C1 segment of cervical spinal cord (tissue), 14 donors: ENCODE measurements around the gene FOXF2.

Experiments
- DNase-seq, 14 donors: peaks; one replicate each; lab custom pipeline; 2025; lab: John Stamatoyannopoulos, UW

Gene FOXF2

DNA sequence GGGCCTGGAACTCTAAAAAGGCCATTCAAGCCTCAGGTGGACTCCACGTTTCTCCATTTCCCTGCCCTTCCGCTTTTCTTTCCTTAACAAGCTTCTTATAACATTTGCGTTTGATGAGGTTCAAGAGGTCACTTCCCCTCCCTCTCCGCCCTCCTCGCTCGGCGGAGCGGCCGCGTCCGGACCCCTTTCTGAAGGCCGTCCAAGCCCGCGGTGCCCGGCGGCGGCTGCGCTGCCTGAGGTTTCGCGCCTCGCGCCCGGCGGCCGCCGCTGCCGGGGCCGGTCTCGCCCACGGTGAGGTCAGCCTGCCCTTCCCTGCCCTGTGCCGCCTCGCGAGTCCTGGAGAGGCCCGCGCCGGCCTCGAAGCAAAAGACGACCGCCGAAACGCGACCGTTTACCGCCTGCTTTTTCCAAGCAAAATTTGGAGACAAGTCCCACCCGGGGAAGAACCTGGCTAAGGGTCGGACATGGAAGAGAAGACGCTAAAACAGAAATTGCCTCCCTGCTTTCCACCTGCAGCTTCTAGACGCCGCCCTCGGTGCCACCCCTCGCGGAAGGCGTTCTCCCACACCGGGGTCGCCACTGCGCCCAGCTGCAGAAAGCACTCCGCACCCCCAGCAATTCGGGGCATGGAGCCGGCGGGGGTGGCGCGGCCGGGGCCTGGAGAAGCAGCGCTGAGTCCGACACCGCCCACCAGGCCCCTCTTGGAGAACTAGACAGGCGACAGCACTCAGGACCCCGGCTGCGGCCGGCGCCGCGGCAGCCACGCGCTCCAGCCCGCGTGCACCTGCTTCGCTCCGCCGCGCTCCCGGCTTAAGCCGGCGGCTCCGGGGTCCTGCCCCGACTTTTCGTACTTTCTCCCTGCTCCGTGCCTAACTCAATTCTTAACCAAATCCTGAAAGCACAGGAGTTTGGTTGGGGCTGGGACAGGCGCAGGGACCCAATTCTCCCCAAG lies 11.0 kb upstream of the FOXF2 start:
- DNase-seq, result no peak

DNA sequence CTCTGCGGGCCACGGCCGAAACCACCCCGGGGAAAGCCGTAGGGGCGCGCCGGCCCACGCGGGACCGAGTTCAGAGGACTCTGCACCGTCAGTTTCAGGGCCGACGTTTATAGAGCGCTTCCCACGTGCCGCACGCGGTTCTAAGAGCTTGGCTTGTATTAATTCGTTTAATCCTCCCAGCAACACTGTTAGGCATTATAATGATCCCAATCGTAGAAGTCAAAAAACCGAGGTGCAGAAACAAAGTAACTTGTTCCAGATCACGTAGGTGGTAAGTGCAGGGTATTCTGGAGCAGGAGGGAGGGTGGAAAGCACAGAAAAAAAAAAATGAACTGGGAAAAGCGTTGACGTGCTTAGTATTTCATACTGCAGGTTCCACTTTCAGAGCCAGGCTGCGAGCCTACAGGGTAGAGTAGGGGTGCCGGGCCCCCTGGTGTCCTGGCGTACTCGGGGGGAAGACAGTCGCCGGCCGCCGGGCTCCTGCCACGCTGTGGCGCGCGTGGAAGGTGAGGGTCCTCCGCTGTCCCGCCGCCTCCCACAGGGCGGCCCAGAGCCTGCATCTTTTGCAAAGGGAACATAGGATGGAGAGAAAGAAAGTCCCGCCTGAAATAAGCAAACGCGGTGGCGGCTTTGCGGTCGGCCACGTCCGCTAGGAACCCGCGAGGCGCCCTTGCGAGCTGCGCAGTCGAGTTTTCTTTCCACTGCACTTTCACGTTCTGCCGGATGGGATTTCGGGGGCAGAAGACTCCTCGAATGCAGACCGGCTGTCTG lies 10.2 kb upstream of the FOXF2 start:
- DNase-seq, result no peak

DNA sequence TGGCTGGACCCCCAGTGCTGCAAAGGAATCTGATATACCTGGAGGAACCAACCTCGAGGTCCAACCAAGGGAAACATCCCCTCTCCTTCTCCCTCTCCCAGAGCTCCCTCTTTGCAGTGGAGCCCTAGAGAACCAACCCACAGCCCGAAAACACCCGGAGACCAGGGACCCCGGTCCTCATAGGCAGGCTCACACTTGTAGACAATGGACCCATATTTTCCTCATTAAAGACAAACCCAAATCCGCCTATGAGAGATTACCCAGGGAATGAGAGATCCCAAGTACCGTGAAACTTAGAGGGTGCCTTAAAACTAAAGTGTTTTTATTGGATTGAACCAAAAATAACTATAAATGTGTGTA lies 9.6 kb upstream of the FOXF2 start:
- no peak for DNase-seq

DNA sequence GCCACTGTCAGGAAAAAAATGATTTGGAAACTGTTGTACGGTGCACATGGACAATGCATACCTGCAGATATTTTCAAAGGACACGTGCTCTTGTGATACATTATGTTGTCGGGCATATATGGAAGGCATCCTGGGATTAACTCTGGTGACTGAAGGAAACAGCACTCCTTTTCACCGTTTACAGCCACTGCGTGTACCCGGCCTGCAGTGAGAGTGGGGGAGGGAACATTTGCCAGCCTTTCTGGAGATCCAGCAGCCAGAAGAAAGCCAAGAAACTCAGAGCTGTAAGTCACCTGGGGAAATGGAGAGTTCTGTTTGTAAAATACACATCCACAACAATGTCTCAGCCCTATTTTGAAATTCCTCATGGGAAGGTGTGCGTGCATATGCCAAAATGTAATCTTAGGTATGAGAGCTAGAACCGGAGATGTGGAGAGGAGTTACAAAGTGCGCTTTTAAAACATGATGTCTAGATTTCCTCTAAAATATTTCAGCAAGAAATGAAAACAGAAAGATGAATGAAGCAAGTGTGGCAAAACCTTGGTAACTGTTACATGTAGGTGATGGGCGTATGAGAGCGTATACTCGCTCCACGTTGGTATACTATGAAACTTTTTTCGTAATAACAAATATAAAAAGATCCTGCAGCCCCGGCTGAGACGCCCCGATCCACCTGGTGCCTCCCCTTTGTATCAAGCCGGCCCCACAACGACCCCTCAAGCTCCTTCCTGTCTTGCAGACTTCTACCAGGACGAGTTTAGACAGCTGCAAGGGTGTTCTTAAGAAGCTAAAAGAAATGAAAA lies 8.6 kb upstream of the FOXF2 start:
- DNase-seq, result no peak

DNA sequence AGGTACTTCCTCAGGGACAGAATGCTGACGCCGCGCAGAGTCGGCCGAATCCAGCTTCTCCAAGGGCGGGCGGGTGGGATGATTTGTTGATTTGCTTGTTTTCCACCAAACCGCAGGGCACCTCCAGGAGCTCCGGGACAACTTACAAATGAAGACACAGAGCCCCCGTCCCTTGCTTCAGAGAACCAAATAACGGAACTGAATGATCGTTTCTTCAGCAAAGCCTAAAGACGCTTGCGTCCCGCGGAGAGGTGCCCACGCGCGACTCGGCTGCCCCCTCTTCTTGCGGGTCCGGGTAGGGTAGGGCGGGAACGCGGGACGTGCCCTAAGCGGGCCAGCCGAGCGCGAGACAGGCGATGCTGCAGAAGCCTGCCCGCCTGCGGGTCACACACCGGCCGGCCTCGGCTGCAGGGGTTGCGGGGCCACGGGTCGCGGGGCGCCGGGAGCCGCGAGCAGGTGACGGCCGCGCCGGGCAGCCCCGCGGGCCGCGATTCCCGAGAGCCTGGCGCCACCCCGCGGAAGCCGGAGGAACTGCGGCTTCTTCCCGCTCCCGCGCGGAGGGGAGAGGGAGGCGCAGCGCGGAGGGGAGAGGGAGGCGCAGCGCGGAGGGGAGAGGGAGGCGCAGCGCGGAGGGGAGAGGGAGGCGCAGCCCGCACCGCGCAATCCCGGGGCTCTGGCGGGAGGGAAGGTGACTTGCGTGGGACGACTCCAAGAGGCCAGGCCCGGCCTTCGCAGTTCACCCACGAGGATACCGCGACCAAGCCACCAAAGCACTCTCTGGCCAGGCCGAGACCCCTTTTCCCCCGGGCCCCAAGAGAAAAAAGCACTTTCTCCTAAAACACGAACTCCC lies 7.7 kb upstream of the FOXF2 start:
- DNase-seq, result peak in 5 of 14 donors; percentile 8 to 52 (median 17)

DNA sequence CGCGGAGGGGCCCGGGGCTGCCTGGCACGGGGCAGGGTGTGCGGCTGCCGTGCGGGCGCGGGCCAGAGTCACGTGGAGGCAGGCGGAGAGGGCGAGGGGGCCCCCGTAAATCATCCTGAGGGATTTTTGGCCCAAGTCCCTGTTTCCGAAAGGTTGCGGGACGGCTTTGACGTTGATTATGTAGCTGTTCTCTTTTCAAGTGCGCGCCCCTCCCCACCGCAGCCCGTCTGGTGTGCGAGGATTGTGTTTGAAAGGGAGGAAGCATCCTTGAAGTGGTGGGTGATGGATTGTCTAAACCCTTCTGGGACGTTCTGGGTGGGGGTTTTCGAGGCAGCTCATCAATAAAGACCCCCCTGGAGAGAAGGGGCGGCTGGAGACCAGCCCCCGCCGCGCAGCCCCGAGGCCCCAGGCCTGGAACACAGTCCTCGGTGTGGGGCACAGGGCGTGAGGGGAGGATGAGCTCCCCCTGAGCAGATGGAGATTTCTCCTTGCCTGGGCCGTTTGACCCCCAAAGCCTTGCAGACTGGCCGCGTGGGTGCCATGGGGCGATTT lies 7.0 kb upstream of the FOXF2 start:
- no peak for DNase-seq

DNA sequence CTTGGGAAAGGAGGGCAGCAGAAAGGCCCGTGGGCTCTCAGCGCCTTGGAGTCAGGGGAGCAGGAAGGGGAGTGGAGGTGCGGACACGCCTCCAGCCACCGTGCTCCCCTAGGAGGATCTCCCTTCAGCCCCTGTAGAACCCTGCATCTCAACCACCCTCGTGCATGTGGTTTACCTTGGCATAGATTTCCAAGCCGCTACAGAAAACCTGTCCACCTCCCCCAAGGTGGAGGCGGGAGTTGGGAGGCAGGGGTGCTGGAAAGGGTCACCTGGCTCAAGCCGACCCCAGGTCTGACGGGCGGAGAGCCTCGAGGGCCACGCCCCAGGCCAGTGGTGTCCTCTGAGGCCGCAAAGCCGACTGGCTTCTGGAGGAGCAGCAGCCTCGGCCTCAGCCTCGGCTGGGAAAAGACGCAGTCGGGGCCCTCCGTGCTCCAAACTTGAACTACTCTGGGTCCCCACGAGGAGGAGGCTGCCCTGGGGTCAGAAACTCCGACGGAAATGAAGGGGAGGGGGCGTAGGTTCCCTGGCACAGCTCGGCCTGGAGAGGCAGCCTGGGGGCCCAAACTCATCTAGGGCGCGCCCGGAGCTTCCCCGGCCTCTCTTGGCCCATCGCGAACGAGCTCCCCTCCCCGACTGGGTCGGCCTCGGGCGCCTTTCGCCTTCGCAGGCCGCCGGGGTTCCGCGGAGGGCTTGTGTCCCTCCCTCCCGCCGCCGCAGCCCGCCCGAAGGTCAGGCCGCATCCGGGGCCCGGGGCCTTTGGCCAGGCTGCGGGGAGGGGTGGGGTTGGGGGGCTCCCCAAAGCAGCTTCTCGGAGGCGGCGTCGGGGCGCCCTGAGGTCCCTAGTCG lies 6.3 kb upstream of the FOXF2 start:
- DNase-seq, result no peak

DNA sequence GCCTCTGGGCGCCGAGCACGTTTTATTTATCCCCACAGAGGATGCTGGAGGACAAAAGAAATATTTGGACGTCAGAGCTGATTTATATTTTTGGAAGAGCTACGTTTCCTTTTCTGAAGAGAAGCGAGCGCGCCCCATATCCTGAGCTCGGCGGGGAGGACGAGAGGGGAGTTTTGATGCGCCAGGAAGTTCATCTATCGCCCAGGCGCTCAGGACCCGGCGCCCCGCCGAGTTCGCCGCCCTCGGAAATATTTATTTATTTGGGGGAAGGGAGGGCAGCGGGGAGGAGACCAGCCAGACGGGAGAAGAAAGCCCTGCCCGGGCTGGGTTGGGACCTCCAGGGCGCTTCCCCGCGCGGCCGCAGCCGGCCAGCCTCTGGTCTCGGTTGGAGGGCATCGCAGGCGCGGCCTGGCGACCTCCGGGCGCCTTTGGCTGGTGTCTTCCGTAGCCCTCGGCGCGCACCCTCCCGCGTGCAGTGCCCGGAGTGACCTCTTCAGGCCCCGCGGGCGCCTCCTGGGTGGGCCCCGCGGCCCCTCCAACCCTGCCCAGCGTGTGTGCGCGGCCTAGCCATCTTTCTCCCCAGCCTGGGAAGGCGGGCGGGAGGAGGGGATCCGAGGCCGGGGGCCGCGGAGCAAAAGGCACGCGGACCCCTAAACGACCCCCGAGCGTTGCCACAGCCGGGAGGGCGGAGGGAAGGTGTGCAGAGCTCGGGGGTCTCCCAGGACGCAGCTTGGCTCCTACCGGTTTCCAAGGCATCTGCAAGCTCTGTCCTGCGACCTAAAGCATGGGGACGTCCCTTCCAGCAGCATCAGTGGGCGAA lies 5.4 kb upstream of the FOXF2 start:
- no peak for DNase-seq

DNA sequence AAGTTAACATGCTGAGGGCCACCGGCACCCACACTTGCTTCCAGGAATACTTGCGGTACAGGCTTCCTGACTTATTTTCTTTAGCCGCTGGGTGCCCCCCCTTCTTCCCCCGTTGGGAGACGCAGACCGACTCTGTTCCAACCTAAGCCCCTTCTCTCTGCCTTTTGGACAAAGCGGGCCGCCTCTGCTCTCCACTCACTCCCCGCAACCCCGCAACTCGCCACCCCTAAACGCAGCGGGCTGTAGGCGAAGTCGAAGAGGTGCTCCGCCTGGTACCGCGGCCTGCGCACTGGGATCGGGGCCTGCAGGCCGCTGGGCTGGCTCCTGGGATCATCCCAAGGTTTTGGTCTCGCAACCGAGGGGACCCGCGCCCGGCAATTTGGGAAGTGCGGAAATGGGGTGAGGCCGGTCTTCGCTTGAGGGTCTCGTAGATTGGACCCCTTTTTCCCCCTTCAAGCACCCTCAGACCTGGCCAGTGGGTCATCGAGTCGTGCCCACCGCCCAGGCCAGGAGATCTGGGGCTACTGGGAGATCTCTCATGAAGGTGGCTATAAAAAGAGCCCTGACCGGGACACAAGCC lies 4.7 kb upstream of the FOXF2 start:
- no peak for DNase-seq

DNA sequence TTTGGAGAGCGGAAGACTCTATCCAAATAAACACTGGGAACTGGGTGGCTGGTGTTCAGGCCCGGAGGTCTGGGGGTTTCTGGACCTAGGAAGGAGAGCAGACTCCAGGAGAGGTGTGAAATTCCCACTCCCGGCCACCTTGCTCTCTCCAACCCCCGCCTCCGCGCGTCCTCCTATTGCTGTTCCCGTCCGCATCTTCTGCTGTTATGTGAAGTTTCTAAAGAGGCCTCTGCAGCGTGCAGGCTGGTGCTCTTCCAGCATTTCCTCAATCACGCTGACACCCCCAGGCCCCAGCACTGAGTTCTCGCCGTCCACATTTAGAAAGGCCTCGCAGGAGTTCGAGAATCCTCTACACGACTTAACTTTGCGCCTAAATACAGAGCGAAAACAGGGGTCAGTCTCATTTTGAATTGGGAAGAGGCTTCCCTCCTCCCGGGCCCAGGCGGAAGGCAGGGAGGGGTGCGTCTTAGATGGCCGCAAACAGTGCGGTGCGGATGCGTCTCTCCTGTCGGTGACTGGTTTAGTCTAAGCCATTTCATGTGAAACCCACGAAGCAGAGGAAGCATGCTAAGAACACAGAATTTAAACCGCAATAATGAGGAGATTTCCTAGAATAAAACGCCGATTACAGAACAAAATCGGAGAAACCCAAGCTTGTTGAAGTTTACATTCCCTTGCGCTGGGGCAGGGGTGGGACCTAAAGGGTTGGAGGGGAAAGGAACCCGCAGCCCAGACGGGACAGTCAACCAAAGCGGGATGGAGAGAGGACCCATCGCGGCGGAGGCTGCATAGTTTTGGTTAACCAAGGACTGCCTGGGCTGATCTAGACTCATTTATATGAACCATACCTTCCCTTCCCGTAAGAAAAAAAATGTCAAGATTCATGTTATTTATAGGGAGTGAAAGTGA lies 4.0 kb upstream of the FOXF2 start:
- no peak for DNase-seq

DNA sequence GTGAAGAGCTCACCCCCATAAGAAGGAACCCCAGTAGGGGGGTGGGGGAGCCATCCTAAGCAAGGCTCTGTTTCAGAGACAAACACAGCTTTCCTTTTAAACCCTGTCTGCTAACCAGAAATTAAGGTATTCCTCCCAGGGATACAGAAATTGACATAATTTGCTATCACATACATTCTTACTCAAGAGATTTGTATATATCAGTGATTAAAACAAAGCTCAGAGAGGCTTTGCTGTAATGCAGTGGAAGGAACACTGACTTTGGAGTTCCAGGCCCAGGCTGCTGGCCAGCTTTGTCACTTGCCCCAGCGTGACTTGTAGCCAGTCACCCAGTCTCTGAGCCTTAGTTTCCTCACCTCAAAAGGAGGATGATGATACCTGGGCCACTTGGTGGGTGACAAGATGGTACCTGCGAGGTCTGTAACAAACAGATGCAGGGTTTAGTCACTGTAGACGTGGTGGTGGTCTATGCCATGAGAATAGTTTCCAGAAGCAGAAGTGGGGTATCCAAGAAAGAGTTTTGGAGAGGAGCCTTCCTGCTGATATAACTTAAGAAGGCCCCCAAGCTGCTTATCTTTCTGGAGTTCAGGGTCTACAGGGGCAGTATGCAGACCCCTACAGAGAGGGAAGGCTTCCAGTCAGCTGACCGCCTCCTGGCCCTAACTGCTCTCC lies 3.2 kb upstream of the FOXF2 start:
- DNase-seq, result no peak

DNA sequence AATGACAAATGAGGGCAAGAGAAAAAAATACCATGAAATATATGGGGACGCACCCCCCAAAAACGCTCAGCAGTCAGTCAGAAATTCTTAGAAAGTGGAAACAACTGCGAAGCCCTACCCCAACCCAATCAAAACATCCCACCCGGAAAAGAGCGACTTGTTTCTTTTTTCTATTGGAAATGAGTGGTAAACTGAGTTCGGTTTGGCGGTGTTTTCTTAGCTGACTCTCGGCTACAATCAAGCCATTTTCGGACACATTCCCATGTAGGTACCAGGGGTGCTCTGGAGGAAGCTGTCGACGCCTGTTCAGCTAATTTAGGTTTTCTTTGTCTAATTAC lies 1.9 kb upstream of the FOXF2 start:
- no peak for DNase-seq

DNA sequence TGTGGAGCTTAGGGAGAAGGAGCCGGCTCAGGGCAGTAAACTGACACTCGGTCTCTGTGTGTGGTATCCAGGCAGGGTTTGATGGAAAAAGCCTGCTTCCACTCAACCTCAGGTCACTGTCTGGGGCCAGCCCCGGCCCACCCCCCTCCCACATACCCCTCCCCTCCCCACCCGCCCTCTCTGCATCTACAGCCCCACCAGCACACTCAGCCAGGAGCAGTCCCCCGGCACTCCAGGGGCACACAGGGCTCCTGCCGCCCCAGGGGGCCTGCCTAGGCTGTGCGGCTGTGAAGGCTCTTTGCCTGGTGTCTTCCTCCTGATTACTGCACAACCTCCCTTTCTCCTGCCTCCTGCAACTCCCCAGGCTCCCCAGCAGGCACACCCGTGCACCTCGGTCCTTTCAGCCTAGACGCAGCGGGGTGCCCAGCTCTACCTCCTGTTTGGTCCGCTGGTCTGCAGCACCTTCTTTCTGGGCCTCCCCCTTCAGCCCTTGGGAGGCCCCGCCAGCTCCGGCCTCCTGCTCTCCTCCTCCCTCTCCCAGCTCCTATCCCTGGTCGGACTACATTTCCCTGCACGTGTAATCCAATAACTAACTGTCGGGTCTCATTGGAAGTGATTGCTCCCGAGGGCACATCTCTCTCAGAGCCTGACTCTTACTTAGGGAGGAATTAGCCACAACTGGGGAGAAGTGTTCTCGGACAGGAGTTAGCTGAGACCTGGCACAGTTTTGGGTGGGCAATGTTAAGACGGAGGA lies 1.3 kb upstream of the FOXF2 start:
- DNase-seq, result no peak

DNA sequence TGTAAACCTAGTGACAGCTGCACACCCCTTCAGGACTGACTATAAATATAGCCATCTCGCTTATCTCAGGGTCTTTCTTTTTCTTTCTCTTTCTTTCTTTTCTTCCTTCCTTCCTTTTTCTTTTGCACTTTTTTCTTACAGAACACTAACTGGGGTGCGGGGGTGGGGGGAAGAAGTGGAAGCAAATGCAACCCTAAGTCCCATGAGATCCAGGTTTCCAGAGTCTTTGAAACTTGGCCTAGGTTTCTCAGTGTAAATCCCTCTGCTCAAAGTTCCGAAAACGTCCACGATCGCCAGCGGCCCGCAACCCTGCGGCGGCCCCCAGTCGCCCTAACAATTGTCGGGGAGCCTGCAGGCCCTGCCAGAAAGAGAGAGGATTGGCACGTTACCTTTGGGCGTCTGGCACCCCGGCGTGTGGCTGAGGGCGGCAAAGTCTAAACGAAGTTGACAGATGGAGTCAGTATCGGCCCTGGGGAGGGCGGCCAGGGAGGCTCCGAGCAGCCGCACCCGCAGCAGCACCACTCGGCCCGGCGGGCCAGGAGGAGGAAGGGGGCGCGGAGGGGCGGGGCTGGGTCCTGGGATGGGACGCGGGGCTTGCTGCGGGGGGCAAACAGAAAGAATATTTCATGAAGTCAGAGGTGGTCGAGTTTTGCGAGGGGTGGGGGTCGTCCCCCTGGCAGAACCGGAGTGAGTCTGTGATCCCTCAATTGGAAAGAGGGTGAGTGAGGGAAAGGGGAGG lies 577 bp upstream of the FOXF2 start:
- DNase-seq, result no peak

DNA sequence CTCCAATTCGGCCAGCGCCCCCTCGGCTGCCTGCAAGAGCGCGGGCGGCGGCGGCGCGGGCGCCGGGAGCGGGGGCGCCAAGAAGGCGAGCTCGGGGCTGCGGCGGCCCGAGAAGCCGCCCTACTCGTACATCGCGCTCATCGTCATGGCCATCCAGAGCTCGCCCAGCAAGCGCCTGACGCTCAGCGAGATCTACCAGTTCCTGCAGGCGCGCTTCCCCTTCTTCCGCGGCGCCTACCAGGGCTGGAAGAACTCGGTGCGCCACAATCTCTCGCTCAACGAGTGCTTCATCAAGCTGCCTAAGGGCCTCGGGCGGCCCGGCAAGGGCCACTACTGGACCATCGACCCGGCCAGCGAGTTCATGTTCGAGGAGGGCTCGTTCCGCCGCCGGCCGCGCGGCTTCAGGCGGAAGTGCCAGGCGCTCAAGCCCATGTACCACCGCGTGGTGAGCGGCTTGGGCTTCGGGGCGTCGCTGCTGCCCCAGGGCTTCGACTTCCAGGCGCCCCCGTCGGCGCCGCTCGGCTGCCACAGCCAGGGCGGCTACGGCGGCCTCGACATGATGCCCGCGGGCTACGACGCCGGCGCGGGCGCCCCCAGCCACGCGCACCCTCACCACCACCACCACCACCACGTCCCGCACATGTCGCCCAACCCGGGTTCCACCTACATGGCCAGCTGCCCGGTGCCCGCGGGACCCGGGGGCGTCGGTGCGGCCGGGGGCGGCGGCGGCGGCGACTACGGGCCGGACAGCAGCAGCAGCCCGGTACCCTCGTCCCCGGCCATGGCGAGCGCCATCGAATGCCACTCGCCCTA lies 963 bp downstream of the FOXF2 start:
- peak in 1 of 14 donors; percentile 17 for DNase-seq
